GM21737 (cell line): ENCODE data around the gene TMPRSS7.
A peak's percentile ranks its signal among the peaks of the same experiment; 100 is the strongest.
"Not testable (repeated sequence)": the region's sequence is repeated elsewhere in the genome, so short reads cannot be mapped to it uniquely, and the experiment has no call there.

Source experiments
- ATAC-seq: cut with Tn5 transposase; IDR thresholded peaks from one replicate; pipeline ENCODE4 v1.9.1; 2021; ENCODE audit warnings: mild to moderate bottlenecking, moderate library complexity; ENCODE audit not compliant: unreplicated experiment

The TMPRSS7 gene

DNA sequence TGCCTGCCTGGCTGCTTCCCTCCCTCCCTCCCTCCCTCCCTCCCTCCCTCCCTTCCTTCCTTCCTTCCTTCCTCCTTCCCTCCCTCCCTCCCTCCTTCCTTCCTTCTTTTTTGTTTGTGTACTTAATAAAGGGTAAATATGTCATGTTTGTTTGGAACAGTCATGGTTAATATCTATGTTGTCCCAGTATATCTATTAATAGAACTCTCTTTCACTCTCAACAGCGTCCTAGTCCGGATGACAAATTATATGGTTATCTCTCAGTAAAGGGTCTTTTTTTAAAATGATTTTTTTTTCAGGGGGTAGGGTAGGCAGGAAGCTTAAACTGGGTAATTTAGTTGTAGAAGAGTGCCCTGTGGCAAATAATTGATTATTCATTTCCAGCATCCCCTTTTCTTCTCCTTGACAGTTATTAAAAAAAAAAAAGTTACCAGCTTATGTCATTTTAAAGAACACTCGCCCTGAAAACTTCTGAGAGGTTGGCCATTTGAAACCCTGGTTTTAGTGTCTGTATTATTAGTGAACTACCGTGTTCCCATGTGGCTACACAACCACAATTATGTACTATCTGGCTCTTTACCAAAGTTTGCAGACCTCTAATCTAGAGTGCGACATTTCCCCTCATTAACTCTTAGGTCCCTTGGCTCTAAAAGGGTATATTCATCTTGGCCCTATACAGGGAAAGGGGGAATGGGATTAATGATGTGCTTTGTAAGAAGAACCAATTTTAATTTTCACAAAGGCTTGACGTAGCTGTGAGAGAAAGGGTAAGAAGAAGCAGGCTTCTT is 22.1 kb upstream of the TMPRSS7 start:
- ATAC-seq = no peak

DNA sequence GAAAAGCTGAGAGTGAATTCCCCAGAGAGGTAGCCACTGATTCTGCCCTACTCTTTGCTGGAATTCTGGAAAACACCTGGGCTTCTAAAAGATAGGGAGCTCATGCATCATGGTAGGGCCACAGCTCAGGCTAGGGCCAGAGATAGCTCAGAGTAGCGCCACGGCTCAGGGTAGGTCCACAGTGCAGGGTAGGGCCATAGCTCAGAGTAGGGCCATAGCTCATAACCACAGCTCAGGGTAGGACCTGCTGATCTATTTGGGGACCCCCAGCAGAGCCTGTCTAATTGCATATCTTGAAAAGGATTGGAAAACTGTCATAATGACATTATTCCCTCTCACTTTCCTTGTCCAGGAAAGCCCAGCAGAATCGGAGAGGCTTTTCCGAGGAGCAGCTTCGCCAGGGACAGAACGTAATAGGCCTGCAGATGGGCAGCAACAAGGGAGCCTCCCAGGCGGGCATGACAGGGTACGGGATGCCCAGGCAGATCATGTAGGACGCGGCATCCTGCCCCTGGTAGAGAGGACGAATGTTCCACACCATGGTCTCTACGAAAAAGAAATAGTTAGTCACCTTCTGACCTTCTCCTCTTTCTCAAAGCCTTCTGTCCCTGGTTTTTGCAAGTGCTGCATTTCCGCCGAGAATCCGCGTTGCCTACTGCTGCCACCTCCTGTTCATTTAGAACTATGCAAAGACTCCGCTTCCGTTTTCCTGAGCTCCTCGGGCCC is 21.3 kb upstream of the TMPRSS7 start:
- peak; percentile 78 for ATAC-seq

DNA sequence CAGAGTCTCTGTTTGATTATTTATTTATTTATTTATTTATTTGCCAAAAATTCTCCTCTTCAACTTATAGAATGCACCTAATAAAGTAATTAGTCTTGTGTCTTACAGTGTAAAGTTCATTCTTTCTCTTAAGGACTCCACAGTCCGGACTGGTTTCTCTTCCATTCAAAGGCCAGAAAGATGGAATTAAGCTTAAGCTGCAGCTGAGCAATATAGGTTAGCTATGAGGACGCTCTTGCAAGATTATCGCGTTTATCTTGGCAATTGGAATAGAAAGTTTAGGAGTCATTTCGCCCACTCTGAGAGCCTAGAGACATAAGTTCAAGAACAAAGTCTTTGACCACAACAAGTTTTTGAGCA is 20.8 kb upstream of the TMPRSS7 start:
- ATAC-seq = no peak

DNA sequence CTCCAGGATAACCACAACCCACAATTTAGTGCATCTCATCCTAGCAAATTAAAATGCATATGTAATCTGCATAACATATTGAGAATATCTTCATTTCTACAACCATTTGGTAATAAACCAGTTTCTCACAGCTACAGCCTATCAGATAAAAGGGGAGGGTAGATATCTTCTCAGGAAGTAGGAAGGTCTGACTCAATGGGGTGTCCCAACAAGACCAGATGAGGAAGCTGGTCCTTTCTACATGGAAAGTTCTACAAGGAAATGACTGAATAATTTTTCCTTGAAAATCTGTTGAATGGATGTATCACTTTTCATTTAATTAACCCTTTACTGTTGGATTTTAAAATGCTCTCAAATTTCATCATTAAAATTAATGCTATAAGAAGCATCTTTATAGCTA is 17.4 kb upstream of the TMPRSS7 start:
- no peak for ATAC-seq

DNA sequence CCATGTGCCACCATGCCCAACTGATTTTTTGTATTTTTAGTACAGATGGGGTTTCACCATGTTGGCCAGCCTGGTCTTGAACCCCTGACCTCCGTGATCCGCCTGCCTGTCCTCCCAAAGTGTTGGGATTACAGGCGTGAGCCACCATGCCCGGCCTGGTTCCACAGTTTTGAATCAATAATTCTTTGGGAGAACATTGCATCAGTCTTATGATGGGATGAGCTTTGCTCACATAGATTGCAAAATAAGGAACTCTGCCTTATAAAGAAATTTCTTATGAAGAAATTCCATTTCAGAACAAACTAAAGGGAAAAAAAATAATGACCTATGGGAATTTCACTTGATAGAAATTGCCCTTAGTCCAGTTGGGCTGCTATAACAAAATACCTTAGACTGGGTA is 15.8 kb upstream of the TMPRSS7 start:
- ATAC-seq = no peak

DNA sequence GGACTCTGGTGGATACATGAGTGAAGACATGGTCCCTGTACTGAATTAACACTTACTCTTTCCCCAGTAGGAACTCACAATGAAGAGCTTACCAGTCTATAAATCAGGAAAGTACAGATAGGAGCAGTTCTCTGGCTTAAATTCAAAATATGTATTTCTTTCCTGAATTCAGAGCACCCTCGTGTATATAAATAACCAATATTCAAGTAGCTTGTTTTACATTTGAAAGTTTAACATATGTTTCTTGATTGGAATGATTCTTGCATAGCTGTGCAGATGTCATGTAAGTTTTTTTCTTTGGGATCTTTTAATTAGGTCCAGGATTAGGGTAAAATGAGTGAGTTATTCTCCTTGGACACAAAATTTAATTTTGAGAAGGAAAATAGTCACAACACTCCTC is 14.8 kb upstream of the TMPRSS7 start:
- ATAC-seq = no peak

DNA sequence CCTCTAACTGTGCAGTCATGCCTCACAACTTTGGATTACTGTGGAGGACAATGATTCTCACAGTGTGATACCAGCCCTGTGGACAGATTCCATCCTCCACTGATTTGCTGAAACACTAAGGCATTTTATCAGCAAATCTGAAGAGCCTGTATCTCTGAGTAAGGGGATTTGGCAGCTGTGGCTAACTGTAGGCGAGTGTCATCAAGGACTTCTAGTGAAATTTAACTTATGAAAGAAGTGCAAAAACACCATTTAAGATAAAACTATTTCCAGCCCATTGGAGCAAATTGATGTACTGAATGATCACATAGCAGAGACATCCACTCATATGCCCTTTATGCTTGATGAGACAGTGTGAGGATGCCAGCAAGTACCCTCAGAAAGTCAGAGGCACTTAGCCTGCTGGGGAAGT is 13.9 kb upstream of the TMPRSS7 start:
- ATAC-seq = no peak

DNA sequence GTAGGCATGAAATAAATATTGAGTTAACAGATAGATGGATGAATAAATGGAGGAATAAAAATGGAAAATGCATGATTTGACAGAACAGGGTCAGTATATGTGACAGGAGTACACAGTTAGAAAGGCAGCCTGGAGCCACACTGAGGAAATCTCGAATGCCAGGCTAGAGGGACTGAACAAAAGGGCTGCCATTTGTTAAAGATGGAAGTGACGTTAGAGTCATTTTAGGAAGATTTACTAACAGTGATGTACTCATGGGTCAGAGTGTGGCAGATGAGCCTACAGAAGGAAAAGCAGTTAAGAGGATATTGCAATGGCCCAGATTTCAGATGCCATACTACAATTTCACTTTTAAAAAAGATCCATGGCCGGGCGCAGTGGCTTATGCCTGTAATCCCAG is 7.4 kb upstream of the TMPRSS7 start:
- ATAC-seq = no peak

DNA sequence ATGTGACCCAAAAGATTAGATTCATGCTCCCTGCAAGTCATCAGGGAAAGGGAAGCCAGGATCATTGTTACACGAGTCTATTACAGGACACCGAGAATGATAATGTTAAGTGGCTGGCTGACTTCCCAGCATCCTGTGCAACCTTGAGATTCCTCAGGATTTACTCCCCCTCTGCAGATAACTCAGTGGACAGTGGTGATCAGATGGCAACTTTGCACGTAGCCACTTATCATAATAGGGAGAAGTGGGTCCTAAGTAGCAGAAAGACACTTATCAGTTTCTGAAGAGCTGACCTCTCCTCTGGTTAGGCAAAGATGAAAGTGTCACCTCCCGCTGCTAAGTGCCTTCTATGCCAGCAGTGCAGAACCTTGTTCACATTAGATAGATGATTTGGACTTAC is 6.7 kb upstream of the TMPRSS7 start:
- ATAC-seq = no peak

DNA sequence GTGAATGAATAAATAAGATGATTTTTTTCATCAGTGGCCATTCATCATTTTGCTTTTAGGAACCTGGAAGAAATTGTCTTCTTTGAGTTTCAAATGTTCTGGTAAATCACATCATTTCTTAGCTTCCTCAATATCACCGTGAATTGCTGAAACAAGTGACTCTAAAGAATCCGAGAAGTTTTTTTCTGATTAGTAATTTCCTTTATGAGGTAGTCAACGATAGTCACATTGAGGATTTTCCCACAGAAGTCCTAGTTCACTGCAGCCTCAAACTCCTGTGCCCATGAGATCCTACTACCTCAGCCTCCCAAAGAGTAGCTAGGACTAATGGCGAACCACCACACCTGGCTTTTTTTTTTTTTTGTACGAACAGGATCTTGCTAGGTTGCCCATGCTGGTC is 3.6 kb upstream of the TMPRSS7 start:
- no peak for ATAC-seq

DNA sequence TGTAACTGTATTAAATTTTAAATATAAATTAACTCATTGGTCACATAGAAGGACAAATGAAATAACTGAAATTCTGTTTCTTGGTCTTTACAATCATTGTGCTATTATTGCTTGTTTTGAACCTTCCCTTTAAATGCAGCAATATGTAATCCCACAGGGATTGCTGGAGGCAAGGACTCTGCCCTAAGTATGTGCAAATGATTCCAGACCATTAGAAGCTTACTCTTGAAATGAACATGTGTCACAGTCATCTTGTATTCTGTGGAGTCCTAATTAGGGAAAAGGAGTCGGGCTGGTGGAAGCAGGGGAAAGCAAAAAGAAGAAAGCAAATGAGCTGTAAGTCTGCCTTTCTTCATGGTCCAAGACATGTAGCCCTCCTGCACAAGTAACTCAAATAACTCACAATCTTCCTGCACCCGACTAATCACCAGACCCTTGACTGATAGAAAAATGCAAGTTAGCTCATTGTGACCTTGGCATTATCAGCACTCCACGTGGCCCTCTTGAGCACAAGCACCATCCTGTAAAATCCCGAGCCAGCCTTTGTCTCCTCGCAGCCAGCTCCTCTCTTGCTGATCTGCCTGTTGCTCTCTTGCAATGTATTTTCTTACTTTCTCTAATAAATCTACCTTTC is 2.3 kb upstream of the TMPRSS7 start:
- no peak for ATAC-seq

DNA sequence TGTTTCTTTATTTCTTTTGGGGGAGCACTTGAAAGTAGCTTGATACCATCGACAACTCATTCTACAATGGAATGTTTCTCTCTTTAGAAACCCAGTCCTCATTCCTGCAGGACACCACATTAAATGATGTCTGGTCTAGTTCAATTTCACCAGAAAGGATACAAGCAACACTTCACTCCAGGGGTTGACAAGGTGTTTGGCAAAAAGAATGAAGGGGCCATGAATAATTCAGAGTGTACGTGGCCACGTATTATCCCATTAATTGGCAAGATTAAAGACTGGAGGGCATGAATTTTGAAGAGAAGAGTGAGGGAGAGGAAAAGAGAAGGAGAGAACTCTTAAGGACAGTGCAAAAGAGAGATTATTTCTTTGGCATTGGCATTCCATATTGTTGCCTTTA is 705 bp downstream of the TMPRSS7 start:
- ATAC-seq = no peak

DNA sequence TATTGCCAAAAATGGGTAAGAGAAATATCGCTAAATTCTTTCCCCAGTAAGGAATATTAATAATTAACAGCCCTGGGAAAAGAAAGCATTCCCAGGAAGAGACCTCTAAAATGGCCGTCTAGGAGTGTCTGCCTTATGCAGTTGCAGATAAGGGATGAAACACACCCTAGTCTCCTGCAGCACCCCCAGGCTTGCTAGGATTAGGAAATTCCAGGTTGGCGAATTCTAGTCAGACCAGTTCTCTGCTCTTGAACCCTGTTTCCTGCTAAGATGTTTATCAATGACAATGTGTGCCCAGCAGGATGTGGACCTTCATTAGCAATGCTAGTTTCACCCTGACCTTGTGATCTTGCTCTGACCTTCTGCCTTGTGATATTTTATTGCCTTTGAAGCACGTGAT is 2.7 kb downstream of the TMPRSS7 start:
- ATAC-seq = not testable (repeated sequence)

DNA sequence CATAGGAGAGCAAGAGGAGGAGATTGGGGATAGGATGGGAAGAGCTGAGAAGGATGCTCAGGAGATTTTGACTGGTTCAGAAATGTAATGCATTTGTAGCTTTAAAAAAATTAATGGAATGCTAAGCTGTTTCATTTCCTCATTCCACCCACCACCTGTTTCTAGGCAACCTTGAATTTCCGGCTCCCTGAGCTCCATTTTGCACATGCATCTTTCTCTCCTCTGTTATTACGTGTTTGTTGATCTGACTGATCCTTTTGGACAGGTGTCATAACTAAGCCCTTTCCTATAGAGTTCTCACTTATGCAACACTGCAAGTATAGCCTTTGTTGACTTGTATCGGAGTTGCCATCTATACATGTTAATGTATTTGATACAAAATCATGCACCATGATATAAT is 4.3 kb downstream of the TMPRSS7 start:
- no peak for ATAC-seq

DNA sequence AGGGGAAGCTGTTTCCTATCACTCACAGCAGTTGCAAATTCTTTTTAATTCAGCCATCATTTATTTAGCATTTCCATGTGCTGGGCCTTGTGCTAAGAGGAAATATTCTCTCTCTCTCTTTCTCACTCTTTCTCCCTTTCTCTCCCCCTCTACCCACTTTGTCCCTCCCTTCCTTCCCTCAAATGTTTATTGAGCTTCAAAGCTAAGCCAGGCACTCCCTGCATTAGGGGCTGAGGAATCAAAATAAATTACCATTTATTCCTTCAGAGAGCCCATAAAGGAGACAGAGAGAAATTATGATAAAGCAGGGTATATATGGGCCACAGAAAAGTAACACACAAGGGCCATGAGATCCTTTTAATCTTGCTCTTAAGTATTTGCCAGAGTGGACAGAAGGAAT is 6.8 kb downstream of the TMPRSS7 start:
- no peak for ATAC-seq

DNA sequence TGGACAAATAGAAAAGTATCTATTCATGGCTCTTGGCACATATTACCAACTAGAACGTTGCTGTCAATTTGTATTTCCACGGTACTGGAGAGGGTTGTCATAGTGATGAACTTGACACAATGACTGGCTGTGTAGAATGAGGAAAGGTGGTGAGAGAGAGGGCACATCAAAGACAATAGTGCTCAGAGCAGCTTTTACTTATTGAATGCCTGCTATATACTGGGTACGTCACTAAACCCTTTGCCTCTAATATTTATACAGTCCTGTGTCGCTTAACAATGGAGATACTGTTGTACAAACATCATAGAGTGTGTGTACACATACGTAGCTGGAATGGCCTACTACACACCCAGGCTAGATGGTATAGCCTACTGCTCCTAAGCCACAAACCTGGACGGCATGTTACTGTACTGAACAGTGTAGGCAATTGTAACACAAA is 8.3 kb downstream of the TMPRSS7 start:
- ATAC-seq = no peak

DNA sequence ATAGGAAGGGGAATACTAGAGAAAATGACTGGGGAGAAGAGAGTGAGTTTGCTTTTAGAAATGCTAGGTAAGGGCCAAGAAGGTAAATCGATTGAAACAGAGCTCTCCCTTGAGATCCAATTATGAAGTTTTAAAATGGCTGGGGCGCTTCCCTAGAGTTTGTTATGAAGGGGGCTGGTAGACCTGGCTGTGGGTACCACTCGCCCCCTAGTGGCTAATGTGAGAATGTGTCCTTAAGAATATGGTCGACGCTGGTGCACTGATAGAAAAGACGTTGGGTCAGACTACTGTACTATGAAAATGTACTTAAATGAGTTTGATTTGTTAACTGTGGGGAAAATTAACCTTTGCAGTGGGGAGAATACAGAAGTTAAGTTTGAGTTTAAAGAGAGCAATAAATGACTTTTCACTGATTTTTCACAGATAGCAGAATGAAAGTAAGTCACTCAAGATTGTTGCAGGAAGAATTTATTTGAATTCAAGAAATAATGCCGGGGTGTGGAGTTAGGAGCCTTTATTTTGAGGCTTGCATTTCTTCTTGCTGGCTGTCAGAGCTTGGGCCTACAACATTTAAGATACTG is 9.2 kb downstream of the TMPRSS7 start:
- peak; percentile 90 for ATAC-seq

DNA sequence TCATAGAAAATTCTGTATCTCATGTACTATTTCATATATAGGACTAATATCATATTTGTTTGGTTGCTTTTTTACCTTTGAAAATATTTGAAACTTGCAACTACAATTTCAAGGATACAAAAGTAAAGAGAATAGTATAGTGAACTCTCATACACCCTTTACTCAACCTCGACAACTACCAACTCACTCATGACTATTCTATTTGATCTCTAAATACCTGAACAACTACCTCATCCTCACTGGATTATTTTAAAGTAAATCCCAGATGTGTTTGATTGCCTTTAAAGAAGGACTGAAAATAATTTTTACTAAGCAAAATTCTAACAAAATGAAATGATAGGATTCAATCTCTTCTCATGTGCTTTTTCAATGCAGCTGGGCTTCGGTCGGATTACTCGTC is 12.1 kb downstream of the TMPRSS7 start:
- no peak for ATAC-seq

DNA sequence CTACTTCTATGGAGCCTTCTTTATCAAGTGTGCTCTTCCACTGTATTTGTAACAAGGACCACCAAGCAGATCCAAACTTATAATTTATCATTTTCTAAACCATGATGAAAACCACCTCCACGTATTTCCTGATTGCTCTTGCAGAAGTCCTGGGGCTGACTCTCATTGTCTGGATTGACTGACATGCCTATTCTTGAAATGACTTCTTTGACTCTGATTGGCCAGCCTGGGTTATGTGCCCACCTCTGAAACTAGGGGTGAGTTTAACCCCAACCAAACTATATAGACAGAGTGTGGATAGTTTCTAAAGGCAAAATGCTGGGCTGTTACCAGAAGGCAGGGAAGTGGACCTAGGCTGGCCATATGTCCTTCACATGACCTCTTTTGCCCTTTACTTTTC is 12.7 kb downstream of the TMPRSS7 start:
- no peak for ATAC-seq

DNA sequence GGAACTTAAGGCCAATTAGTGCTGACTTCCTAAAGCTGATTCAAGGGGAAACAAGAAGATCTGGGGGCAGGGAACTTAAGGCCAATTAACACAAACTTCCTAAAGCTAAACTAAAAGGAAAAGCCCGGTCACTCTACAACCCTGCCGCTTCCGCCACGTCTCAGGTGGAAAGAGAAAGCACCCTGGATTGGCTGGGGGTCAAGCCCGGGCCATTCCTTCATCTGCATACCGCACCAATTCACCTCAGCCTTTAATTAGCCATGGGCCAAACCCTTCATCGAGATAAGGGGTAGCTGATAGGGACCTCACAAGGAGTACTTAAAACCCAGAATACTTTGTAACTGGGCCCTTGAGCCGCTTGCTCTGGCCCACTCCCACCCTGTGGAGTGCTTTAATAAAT is 14.4 kb downstream of the TMPRSS7 start:
- ATAC-seq = no peak

DNA sequence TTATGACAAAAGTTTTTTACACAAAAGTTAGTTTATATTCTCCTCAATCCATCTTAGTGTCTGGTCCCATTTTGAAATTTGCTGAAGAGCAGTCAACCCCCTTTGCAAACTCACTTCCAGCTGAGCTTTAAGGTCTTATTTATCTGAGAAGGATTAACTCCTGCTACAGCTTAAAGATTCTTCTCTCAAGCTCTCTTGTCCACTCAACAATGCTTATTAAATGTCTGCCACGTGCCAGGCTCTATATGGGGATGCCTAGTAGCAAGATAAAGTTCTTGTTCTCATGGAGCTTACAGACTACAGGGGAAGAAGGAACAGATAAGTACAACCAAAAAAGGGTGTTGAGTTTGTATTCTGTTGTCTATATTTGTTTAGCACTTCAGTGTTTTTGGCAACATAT is 18.7 kb downstream of the TMPRSS7 start:
- ATAC-seq = no peak

DNA sequence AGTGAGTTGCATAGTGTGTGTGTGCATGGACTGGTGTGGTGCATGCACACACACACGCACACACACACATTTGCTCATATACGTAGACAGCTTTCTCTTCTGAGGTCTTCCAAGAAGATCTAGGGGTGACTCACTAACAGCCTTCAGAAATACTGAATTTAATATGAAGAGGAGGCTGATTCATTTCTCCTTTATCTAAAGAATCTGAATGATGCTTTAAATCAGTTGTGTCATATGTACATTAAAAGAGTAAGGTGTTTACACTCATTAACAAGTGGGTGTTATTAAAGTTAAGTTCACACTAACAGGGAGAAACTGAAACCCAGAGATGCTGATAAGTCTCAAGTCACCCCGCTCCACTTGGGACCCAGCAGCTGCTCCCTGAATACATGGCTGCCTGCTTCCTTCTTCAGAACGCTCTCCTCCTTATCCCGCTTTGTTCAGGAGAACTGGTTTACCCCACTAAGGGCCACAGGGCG is 22.0 kb downstream of the TMPRSS7 start:
- ATAC-seq = no peak
